Endothelial cell of umbilical vein (primary cell): Measurements from ENCODE around the gene CAMK2N1. TPM values are rescaled to one million over a fixed set of nuclear protein-coding genes. Genes with fewer than 3 reads are reported as not detected.

Experiments
- BruUV-seq: library from RNA; stranded (reverse); fragments of 400-500 nt; replicated peaks from 2 replicates; lab custom pipeline; 2021; lab: Mats Ljungman, UMichigan
- CTCF ChIA-PET: fragments of 300-600, 350-600 bp; sonication (Branson Sonifier 250); formaldehyde crosslinking; loops from one replicate; lab custom pipeline; 2021; ENCODE audit warnings: antibody characterized with exemption, inconsistent platforms; lab: Charles Lee
- POLR2A ChIA-PET: fragments of 300-600, 350-600 bp; sonication (Branson Sonifier 250); formaldehyde crosslinking; loops from one replicate; lab custom pipeline; 2021; ENCODE audit warnings: antibody characterized with exemption, inconsistent platforms; lab: Charles Lee
- DNase-seq: peaks from one replicate; pipeline ENCODE4 v3.0.0-alpha.2; 2011; ENCODE audit warnings: low read depth, low spot score
- FAIRE-seq: peaks from 2 replicates; lab custom pipeline; 2011; peaks lifted over from hg19 to GRCh38; lab: Jason Lieb, UNC
- H2AFZ ChIP-seq: 2 replicates; pipeline ENCODE4 v1.6.0; 2012; ENCODE audit warnings: low read depth, low read length, control low read depth, inconsistent platforms
- H3K27ac ChIP-seq: 2 replicates; pipeline ENCODE4 v1.5.1; 2011; ENCODE audit warnings: low read depth, mild to moderate bottlenecking, control low read depth, low read length, moderate library complexity; ENCODE audit not compliant: insufficient read depth
- H3K27me3 ChIP-seq, 2 experiments: 2 replicates each; pipeline versions ENCODE4 v1.6.0 to v1.6.1; 2011; ENCODE audit warnings: low read length in 2 of 2, mixed read lengths in 1 of 2; ENCODE audit not compliant: control insufficient read depth in 2 of 2, insufficient read depth in 2 of 2
- H3K36me3 ChIP-seq, 2 experiments: 2 replicates in 1 of 2; 3 replicates in 1 of 2; pipeline ENCODE4 v1.5.1; 2011; ENCODE audit warnings: low read length in 2 of 2, mild to moderate bottlenecking in 1 of 2, moderate library complexity in 1 of 2; ENCODE audit not compliant: control insufficient read depth in 2 of 2, insufficient read depth in 2 of 2; ENCODE audit errors: extremely low read depth in 1 of 2
- H3K4me1 ChIP-seq: 3 replicates; pipeline ENCODE4 v1.5.1; 2011; ENCODE audit warnings: mild to moderate bottlenecking, low read length; ENCODE audit not compliant: control insufficient read depth, insufficient read depth; ENCODE audit errors: extremely low read depth
- H3K4me2 ChIP-seq: 2 replicates; pipeline ENCODE4 v1.6.1; 2011; ENCODE audit warnings: low read length, control low read depth, mixed read lengths; ENCODE audit not compliant: insufficient read depth
- H3K4me3 ChIP-seq, 3 experiments: fragments of 200-600 bp in 1 of 3; sonication (generic), shearing (Covaris generic) in 1 of 3; replicated peaks in 1 of 3; 2 replicates each; pipeline ENCODE4 v1.5.1; 2011 to 2016; ENCODE audit warnings: control low read depth in 3 of 3, low read length in 3 of 3, mild to moderate bottlenecking in 2 of 3, inconsistent platforms in 1 of 3, low read depth in 1 of 3, moderate library complexity in 1 of 3; ENCODE audit not compliant: insufficient read depth in 1 of 3
- H3K79me2 ChIP-seq: 2 replicates; pipeline ENCODE4 v1.6.0; 2012; ENCODE audit warnings: low read length, inconsistent platforms; ENCODE audit not compliant: control insufficient read depth, insufficient read depth
- H3K9ac ChIP-seq: replicated peaks from 2 replicates; pipeline ENCODE3; 2011; ENCODE audit warnings: low read length, control low read depth; ENCODE audit not compliant: insufficient read depth; ENCODE audit errors: extremely low read depth
- H3K9me1 ChIP-seq: replicated peaks from 3 replicates; pipeline ENCODE4 v1.6.0; 2011; ENCODE audit warnings: mild to moderate bottlenecking, low read length; ENCODE audit not compliant: control insufficient read depth, insufficient read depth; ENCODE audit errors: extremely low read depth
- H3K9me3 ChIP-seq: replicated peaks from 2 replicates; pipeline ENCODE4 v1.5.1; 2012; ENCODE audit warnings: low read length, inconsistent platforms; ENCODE audit not compliant: control insufficient read depth, insufficient read depth
- H4K20me1 ChIP-seq: replicated peaks from 2 replicates; pipeline ENCODE3; 2011; ENCODE audit warnings: mild to moderate bottlenecking, low read length; ENCODE audit not compliant: control insufficient read depth, insufficient read depth; ENCODE audit errors: extremely low read depth
- CTCF ChIP-seq, 2 donors: IDR thresholded peaks; 1 replicate in 1 of 2; 2 replicates in 1 of 2; pipeline ENCODE4 v1.5.1; 2011; ENCODE audit warnings: low read length in 2 of 2, mild to moderate bottlenecking in 2 of 2, moderate library complexity in 2 of 2, control low read depth in 1 of 2, inconsistent platforms in 1 of 2, low read depth in 1 of 2; ENCODE audit not compliant: insufficient read depth in 1 of 2; ENCODE audit errors: extremely low read depth in 1 of 2
- EZH2 ChIP-seq: IDR thresholded peaks from 2 replicates; pipeline ENCODE4 v1.6.1; 2012; ENCODE audit warnings: borderline replicate concordance, low read depth, mild to moderate bottlenecking, moderate library complexity, low read length, inconsistent platforms; ENCODE audit not compliant: severe bottlenecking
- FOS ChIP-seq: IDR thresholded peaks from 2 replicates; pipeline ENCODE4 v1.6.1; 2011; ENCODE audit warnings: mild to moderate bottlenecking, low read length, moderate library complexity, borderline replicate concordance; ENCODE audit not compliant: insufficient read depth
- GATA2 ChIP-seq: IDR thresholded peaks from 2 replicates; pipeline ENCODE4 v1.7.0; 2011; ENCODE audit warnings: low read depth, mild to moderate bottlenecking, moderate library complexity, mixed read lengths, low read length; ENCODE audit not compliant: insufficient read length, insufficient read depth
- JUN ChIP-seq: IDR thresholded peaks from 2 replicates; pipeline ENCODE4 v1.6.1; 2011; ENCODE audit warnings: borderline replicate concordance, low read depth; ENCODE audit not compliant: insufficient read length, insufficient read depth
- MAX ChIP-seq: IDR thresholded peaks from 2 replicates; pipeline ENCODE4 v1.6.1; 2011; ENCODE audit not compliant: insufficient read depth, insufficient read length
- MYC ChIP-seq: IDR thresholded peaks from one replicate; pipeline ENCODE4 v1.6.1; 2011; ENCODE audit warnings: mild to moderate bottlenecking, low read depth, low read length
- POLR2A ChIP-seq: IDR thresholded peaks from 2 replicates; pipeline ENCODE4 v1.6.1; 2012; ENCODE audit warnings: low read depth, mild to moderate bottlenecking, control low read depth, low read length
- POLR2AphosphoS5 ChIP-seq: IDR thresholded peaks from 2 replicates; pipeline ENCODE4 v1.6.1; 2012; ENCODE audit warnings: low read depth, mild to moderate bottlenecking, control low read depth, low read length, moderate library complexity; ENCODE audit not compliant: insufficient read depth
- dilution Hi-C: fragments of 300-500 bp; cut with MboI; formaldehyde crosslinking; loops from one replicate; pipeline ENCODE4 v1.15.0; 2019; ENCODE audit warnings: low sequenced_read_pairs; ENCODE audit not compliant: extremely low pct_ligation_motif_present
- intact Hi-C: fragments of 100-400 bp; cut with micrococcal nuclease; formaldehyde crosslinking; loops from one replicate; pipeline ENCODE4 v1.10.0; 2022
- polyA plus RNA-seq, 4 experiments: library from polyadenylated mRNA; depleted of rRNA in 3 of 4; stranded (reverse) in 3 of 4; unstranded in 1 of 4; fragments of >200 nt; gene quantifications; 2 replicates each; pipeline versions ENCODE4 v1.2.1 to v1.2.3, GENCODE V29; 2011 to 2012; ENCODE audit warnings: missing spikeins in 1 of 4
- total RNA-seq: library from RNA; stranded (reverse); gene quantifications from 2 replicates; pipeline ENCODE4 v1.2.3, GENCODE V29; 2021

The CAMK2N1 gene
- total and polyA plus RNA-seq, 2 donors (not counting 3 experiments of a cell fraction or from before 2014, with no cell fraction given), result 3.3 to 18.3 TPM

DNA sequence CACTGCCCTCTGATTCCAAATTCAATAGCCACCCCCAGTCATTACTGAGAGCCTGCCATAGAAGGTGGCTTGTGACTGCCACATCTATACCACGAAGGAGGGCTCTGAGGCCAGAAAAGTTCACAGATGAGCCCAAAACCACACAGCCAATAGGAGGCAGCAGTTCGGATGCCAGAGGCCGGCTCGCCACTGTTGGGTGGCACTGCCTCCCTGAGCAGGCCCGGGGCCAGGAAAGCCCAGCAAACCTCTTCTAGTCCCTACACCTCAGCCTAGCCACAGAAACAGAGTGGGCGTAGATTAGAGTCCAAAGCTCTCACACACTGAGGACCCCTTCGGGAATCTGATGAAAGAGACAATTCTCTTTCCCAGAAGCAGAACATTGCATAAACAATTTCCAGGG is 5.9 kb upstream of the CAMK2N1 start:
- TF ChIP-seq POLR2A (no peak), MYC (no peak), CTCF (IDR thresholded peaks at IDR 0.05; ENCODE audit: extremely low read depth in 1 of 2, insufficient read depth in 1 of 2, low read depth in 1 of 2, low read length in 2 of 2) (no peak), GATA2 (no peak), MAX (no peak), POLR2AphosphoS5 (no peak), EZH2 (no peak), FOS (no peak), JUN (no peak)
- Histone ChIP-seq H3K4me1 (peaks cover 23% of the 10 kb centered on the region), H4K20me1 (no peaks in the 10 kb centered on the region), H3K9me3 (no peaks in the 10 kb centered on the region), H3K79me2 (no peaks in the 10 kb centered on the region), H3K9ac (no peak overlapping the region), H2AFZ (no peak overlapping the region), H3K27ac (no peak overlapping the region), H3K36me3 (no peaks in the 10 kb centered on the region), H3K4me2 (no peak overlapping the region), H3K9me1 (no peaks in the 10 kb centered on the region), H3K27me3 (peaks cover 0 to 2% of the 10 kb centered on the region in 2 experiments), H3K4me3 (no peak overlapping the region)
- BruUV-seq, result no TSS peak
- POLR2A ChIA-PET, result no interaction called here
- FAIRE-seq, result no peak
- DNase-seq, result no peak
- dilution Hi-C loops, result no loop called here
- intact Hi-C loops, result loop anchor here (1.0 to 10.0 kb wide), 2 partner anchors 18 to 607 kb away; partner anchors contain the start of gene OTUD3
- CTCF ChIA-PET, result interaction anchor here (1.0 to 6.7 kb wide), 10 partner anchors 8 to 327 kb away, joined by 3 to 81 read pairs (median 18); partner anchors contain the start of gene CAMK2N1
